NCI-H2029 treated with DMSO at 0.1 percent for 48 hours (cell line): Measurements from ENCODE around the gene RRM1.

ENCODE experiments used
- DNase-seq: peaks from one replicate; lab custom pipeline; 2025; lab: John Stamatoyannopoulos, UW

RRM1 gene

DNA sequence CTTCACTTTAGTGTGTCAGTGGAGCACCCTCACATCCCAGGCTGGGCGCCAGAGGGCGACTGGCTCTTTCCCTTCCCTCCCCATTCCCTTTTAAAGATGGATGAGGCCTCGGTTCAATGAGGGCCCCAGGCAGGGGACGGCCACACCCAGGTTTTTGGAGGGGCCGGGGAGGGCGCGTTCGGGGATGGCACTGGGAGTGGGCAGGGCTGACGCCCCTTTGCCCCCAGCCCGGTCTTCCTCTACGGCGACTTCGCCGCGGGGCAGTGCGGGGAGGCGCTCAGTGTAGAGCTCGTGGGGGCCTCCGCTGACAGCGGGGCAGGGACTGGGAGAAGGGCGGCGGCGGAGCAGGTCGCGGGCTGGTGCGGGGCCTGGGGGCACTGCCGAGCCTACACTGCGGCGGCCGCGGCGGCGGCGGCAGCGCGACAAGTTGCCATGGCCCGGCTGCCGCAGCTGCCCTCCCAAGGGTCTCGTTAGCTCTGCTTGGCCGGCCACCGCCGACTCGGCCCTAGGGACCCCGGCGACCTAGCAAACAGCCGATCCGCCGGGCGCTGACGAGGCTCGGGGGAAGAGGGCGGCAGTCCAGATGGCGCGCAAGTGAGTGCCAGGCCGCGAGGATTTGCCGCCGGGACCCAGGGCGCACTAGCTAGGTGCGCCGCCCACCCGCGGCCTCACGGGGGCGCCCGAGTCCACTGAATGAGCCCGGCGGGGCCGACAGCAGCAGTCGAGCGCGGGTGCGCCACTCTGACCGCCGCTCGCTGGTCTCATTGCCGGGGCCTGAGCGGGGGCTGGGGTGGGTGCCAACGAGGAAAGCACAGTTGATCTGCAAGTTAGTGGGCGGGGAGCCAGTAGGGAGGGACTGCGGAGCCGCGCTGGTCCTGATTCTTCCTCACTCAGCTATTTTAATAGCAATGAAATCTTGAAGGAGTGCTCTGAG lies 92.7 kb downstream of the RRM1 start:
- peak; percentile 36 for DNase-seq
